ENCODE measurements around the gene CD300LG. TPM values are rescaled to one million over a fixed set of nuclear protein-coding genes. Genes with fewer than 3 reads are reported as not detected.
"Not testable (repeated sequence)": the region's sequence is repeated elsewhere in the genome, so short reads cannot be mapped to it uniquely, and the experiment has no call there.

CD300LG gene
- total RNA-seq, 1 donor from 2014 or later: not detected

DNA sequence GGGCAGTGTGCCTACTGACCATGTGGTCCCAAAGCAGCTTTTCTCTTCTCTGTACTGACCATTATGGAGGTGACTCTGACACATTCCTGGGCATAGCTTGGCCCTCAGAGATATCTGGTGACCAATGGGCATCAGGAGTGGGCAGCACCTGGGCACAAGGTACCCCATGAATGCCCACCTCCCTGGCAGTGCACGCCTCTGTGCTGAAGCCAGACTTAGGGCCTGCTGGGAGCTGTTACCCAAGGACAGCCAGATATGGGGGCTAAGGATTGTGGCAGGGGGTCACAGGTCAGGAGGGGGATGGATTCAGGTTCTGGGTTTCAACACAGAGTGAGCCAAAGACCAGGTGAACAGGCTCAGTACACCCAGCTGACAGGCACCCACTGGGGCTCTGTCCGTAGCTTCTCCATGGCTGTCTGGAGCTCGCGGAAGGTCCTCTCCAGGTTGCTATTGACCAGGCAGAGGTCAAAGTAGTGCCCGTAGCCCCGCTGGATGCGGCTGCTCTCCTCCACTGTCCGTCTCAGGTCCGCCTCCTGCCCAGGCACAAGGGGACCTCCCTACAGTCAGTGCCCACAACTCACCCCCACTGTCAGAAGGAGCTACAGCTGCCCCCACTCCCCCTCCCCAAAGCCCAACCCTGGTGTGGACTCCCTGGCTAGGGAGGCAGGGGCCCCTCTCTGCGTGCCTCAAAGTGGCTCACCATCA is 30.6 kb downstream of the CD300LG start:
- DNase-seq (ENCODE audit: extremely low read depth, low read depth, low spot score): no peak

DNA sequence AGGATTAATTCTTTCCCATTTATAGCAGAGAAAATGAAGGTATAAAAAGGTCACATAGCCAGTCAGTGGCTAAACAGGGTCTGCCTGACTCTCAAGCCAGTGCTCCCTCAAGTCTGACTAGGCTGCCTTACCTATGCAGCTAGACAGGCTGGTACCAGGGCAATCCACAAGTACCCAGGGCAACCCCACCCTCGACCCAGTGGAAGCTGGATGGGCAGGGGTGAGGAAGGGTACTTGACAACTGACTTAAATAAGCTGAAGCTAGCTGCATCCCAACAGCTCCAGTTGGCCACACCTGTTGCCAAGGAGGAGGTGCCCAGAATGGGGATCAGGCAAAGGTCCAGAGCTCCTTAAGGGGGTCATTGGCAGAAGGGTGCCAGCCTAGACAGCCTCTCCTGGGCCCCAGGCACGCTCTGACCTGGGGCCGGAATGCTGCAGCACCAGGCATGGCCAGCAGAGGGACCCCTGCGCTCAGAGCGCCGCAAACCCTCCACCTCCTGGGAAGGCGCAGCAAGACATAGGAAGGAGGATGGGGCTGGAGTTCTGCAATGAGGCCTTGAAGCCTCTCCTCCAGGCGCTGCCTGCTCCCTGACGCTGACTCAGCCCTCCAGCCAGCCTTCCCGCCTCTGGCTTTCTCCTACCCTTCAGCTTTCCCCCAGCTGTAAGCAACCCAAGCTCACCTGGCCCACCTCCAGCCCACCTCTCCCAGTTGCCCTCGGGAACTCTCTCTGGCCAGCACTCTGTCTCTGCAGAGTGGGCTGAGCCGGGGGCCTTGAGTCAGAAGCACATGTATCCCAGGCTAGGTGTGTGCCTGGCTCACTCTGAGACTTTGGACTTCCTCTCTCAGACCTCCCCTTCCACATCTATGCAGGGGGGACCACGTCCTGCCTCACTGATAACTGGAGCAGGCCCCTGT is 31.5 kb downstream of the CD300LG start:
- peak; percentile 7 for DNase-seq (ENCODE audit: extremely low read depth, low read depth, low spot score)

DNA sequence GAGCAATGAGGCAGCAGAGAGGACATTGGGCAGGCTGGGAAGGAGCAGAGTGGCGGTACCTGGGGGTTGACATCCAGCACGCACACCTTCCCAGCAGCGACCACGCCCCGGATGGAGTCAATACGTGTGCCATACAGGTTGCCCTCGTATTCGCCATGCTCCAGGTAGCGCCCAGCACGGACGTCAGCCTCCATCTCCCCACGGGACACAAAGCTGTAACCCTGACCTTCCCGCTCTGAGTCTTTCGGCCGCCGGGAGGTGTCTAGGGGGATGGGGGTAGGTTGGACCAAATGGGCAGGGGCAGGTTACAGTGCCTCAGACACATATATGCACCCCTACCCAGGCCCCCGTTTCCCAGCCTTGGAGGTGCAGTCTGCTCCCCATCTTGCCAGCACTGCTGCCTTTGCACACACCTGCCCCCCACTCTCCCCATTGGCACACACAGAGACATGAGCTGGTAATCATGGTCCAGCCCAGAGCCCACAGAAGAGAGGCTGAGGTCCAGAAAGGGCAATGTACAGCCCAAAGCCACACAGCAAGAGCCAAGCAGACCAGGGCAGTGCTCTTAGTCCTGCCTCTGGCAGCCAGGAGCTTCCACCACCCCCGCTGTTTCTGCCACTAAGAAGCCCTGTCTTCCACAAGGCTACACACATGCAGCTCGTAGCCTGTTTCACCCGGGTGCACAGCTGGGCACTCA is 32.9 kb downstream of the CD300LG start:
- no peak for DNase-seq (ENCODE audit: extremely low read depth, low read depth, low spot score)

DNA sequence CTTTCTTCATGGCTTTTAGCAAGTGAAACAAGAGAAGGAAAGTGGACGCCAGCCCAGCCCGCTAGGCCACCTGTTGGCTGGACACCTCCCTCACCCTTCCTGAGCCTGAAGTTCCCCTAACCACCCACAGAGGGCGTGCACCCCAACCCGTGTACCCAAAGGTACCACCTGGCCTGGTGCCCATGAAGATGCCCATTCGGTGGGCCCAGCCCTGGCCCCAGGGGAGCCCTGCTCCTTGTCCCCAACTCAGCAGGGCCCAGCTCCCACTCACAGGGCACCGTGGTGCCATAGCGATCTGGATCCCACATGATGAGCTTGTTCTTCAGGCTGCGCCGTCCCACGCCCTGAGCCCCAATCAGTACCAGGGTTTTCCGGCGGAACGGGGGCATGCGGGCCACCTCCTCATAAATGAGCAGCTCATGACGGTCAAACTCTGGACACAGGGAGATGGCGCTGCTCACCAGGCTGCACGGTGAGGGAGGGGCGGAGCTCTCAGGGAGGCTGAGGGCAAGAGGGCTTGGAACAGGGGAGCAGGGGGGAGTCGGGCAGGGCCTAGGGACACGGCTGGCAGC is 33.5 kb downstream of the CD300LG start:
- no peak for DNase-seq (ENCODE audit: extremely low read depth, low read depth, low spot score)

DNA sequence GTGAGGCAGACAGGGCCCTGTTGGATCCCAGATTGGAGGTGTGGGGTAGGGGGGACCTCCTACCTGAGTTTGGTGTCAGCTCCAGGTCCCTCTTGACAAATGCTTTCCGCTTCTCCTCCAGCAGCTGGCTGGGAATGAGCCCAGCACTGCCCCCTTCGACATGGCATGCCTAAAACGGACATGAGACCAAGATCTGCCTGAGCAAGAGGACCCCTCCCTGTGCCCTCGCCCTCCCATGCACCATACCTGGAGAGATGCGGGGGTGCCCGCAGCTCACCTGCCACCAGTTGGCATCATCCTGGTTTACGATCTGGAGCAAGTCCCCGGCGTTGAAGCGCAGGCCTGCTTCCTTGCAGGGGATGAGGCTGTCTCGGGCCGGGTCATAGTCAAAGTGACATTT is 34.2 kb downstream of the CD300LG start:
- DNase-seq (ENCODE audit: extremely low read depth, low read depth, low spot score): no peak

DNA sequence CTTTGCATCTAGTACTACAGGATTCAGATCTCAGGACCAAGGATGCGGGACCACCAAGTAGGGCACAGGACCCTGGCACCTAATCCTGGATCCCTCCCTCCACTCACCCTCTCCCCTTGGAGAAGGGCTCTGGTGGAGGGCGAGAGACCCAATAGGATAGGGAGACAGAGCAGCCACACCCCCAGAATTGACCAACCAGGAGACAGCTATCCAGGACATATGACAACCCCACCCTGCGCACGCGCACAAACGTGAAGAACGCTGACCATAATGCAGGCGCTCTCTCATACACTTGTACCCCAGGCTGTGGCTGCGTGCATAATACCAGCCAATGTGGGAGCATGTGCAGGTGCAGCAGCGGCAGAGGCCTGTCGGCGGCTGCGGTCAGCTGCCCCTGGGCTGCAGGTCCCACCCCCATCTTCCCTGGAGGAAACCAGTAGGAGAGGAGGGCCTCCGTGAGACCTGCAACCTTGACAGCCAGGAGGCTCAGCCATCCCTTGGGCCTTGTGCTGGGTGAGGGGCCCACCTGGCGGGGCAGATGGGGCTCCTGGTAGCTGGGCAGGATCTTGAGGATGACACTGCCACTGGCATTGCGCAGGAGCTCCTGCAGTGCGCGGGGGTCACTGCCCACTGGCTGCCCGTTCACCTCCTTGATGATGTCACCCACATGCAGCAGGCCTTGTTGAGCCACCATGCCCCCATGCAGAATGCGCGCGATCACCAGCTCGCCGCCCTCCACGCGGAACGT is 35.0 kb downstream of the CD300LG start:
- no peak for DNase-seq (ENCODE audit: extremely low read depth, low read depth, low spot score)

DNA sequence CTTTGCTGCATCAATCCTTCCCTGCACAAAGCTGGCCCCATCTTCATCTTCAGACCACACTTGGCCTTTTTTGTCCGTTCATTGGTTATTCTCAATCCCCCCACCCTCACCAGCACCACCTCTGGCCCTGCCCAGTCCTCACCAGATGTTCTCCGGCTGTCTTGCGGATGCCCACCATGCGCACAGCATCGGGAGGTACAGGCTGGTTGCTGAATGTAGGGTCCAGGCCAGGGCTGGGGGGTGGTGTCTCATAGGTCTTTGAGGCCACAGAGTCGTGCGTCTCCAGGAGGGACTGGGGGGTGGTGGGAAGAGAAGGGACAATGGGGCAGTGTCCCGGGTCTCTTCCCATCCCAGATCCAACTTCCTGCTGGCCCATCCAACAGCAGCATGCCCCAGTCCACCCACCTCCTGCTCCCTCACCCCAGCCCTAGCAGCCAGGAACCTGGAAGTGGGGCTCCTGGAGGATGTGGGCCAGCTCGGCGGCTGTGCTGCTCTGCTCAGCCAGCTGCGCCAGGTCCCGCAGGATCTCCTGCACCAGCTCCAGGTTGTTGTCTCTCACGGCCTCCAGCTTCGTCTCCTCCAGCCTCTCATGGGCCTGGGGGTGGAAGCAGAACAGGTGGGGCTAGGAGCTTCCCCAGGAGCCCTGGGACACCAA is 35.9 kb downstream of the CD300LG start:
- DNase-seq (ENCODE audit: extremely low read depth, low read depth, low spot score): no peak

DNA sequence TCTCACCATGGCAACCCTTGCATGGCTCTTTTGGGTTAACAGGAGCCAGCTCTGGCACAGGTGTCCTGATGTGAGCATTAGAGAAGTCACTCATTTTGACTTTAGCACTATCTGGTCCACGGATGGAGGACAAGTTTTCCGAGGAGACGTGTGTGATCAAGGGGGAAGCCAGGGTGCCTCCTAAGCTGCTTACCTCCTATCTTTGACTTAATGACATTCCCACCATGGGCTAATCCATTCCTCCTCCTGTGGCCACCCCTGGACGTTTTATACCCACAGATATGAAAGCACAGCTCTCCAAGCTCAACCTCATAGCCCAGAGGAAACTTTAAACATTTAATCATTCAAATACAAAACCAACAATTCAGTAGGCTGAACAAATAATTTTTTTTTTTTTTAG is 41.6 kb downstream of the CD300LG start:
- DNase-seq (ENCODE audit: extremely low read depth, low read depth, low spot score): no peak

DNA sequence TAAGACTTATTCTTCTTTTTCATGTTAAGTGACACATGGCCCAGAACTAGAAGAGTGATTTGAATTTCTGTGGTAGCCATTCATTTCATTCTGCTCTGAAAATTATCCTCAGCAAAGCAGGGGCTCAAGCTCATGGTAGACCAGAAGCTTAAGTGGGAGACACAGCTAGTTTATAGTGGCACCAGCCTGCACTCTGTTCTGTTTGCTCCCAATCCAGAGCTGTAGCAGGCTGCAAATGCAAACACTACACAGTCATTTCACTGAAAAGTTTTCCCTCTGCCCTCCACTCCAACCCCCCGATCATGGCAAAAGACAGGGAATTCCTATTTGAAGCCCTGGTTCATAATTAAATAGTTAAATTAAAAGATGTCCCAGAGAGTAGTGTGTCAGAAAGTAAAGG is 43.3 kb downstream of the CD300LG start:
- DNase-seq (ENCODE audit: extremely low read depth, low read depth, low spot score): no peak

DNA sequence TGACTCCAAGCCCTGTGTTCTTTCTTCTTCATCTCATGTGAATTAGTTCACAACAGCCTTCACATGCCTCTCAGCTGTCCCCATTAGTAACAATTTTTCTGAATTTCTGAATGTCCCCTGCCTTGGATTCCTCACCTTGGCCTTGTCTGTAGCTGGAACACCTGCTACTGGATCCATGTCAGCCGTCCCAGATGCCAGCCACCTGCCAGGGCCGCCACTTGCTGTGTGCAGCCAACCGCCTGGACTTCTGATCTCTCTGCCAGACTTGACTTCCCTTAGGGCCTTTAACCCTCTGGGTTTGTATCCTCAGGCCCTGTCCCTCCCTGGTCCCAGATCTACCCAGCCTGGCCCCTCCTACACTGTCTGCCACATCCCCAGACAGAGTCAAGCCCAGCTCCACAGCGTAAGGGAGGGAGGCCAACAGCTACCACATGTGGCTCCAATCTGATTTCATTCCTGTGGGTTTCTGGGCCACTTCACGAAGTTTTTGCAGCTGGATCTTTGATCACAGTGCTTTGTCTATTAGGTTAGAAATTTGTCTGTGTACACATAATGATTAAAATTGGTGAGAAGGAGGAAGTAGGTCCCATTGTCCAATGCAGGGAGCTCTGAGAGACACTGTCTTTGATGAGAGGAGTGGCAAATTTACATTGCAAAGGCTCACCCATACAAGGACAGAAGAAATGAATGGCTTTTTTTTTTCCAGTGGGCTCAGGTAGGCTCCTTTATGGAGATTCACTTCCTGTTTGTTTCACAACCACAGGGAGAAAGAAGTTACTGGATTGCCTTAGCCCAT is 45.1 kb downstream of the CD300LG start:
- DNase-seq (ENCODE audit: extremely low read depth, low read depth, low spot score): no peak

DNA sequence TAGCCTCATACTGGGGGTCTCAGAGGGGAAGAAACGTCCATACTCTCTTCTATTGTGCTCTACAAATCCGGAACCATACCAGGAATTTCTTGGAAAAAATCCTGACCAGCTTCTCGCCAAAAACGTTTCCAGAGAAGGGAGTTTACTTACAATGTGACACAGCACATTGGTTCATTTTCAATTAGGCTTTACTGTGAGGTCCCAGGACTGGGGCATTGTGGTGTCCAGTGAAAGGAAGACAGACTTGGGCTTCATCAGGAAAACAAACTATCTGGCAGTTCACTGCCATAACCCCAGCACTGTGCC is 45.6 kb downstream of the CD300LG start:
- no peak for DNase-seq (ENCODE audit: extremely low read depth, low read depth, low spot score)

DNA sequence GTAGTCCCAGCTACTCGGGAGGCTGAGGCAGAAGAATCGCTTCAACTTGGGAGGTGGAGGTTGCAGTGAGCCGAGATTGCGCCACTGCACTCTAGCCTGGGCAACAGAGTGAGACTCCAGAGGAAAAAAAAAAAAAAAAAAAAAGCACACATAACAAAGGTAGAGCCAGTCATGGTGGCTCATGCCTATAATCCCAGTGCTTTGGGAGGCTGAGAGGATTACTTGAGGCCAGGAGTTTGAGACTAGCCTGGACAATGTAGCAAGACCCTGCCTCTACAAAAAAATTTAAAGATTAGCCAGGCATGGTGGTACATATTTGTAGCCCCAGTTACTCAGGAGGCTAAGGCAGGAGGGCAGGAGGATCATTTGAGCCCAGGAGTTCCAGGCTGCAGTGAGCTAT is 47.5 kb downstream of the CD300LG start:
- not testable (repeated sequence) for DNase-seq (ENCODE audit: extremely low read depth, low read depth, low spot score)

DNA sequence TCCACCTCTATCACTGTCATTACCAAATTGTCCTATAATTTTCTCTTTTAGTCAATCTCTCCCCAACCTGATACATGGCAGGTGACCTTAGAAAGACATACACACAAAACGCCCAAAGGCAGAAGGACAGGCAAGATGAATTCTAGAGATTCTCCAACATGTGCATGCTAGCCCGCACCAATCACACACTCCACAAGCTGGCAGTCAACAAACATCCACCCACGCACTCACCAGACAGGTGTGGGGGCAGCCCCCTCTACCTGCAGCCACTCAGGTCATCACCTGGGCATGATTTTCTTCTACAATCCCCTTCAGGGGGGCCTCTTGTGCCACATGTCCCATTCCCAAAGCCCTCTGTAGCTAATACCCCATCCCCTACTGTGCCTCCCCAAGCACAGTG is 50.9 kb downstream of the CD300LG start:
- no peak for DNase-seq (ENCODE audit: extremely low read depth, low read depth, low spot score)

DNA sequence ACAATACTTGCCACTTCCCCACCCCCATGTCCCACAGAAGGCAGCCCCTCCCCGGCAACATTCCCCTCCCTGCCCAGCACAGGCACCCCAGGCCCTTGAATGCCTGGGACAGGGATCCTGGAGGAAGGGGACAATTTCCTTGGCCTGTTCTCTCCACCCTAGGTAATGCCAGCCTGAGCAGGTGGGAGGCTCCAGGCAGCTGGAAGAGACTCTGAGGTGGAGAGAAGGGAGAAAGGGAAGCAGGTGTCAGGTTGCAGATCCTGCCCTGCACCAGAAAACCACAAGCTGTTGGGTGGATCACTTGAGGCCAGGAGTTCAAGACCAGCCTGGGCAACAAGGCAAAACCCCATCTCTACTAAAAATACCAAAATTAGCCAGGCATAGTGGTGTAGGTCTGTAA is 51.5 kb downstream of the CD300LG start:
- DNase-seq (ENCODE audit: extremely low read depth, low read depth, low spot score): no peak

DNA sequence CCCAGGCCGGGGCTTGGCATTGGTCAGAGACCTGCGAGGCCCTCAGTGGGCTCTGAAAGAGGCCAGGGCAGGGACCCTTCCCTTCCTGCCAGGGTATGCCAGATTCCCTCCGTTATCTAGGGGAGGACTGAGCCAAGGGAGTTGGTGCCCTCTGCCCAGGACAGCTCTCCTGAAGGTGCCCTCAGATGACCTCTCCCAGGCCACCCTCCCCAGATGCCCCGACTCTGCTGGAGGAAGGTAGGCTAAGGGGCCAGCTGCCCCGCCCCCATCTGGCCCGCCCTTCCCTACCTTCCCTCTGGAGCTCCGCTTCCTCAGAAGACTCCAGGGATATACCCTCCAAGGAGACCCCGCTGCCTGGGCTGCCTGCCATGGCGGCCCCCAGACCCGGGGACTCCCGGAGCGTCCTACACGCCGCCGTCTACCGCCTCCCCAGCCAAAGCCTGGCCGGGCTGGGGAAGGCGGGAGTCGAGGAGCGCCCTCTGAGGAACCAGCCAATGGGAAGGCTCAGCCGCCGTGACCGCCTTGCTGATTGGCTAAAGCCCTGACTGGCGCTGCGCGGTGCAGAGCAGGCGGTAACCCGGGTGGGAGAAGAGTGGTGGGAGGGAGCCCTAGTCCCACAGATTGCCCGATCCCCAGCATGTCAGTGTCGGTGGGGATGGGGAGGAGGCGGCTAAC is 53.3 kb downstream of the CD300LG start:
- peak; percentile 39 for DNase-seq (ENCODE audit: extremely low read depth, low read depth, low spot score)

DNA sequence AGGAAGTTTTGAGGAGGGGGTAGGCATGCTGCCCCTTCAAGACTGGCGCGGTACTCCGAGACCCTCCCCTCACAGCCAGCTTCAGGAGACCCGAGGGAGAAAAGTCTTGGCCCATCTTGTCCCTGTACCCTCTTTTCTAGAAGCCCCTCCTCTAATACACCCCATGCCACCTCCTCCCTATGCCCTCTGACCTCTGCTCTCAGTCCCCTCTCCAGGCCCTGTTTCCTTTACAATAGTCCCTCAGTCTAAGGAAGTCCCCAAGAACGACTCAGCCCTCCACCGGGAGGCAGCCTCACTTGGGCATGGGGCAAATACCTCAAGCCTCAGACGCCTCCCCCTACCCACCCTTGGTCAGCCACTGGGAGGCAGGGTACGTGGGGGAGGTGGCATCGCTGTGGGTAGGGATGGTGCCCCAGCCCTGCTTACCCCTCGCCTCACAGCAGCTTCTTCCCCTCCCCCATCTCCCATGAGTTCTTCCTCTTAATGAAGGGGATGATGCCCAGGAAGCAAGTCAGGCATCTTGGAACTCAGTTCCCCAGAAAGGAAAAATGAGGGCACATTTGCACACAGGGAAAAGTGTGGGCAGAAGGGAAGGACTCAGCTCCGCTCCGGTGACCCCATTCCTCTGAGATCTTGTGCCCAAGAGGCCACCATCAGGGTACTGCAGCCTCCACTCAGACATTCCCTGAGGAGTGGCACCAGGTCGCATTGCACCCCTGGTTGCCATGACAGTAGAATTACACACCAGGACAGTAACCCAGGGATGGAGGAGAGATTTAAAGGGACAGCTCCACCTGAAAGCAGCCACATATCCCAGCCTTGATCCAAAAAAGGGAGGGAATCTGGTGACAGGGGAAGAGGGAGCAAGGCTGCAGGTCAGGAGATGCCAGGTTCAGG is 54.1 kb downstream of the CD300LG start:
- no peak for DNase-seq (ENCODE audit: extremely low read depth, low read depth, low spot score)

DNA sequence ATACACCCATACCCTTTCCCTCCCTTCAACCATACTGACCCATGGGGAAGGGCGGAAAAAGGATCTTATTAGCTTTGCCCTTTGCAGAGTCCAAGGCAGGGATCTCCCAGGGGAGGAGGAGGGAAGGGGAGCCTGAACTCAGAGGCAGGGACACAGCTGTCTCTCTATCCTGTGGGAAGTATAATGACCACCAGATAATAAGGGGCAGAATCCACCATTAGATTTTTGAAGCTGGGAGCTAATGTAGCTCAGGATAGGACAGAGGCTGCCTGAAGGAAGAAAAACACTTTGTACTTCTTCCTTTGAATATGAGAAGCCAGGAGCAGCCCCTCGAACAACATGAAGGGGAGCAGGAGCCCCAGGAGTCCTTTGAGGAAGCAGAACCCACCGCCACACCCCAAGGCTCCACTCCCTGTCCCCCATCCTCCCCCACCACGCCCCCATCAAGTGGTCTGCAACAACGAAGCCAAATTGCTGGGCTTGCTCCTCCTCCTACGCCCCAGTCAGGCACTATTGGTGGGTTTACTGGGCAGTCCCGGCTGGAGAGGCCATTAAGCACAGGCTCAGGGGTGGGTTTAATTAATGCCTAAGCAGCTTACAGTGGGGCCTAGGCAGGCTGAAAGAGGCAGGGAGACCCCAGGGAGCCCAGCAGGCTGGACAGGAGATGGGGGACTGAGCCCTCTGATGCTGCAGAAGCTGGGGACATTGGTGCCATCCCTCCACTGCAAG is 55.0 kb downstream of the CD300LG start:
- no peak for DNase-seq (ENCODE audit: extremely low read depth, low read depth, low spot score)

All from glomerular endothelial cell (primary cell).